Common myeloid progenitor, CD34-positive (primary cell): ENCODE results near the gene DACT2.
"Not testable (repeated sequence)": the region's sequence is repeated elsewhere in the genome, so short reads cannot be mapped to it uniquely, and the experiment has no call there.

ENCODE experiments used
- CTCF ChIA-PET: fragments of 350-600 bp; sonication (Branson Sonifier 250); formaldehyde crosslinking; loops from one replicate; lab custom pipeline; 2021; ENCODE audit warnings: antibody characterized with exemption; lab: Charles Lee
- POLR2A ChIA-PET: fragments of 350-600 bp; sonication (Branson Sonifier 250); formaldehyde crosslinking; loops from one replicate; lab custom pipeline; 2021; ENCODE audit warnings: antibody characterized with exemption; lab: Charles Lee
- DNase-seq, 3 donors: peaks; one replicate each; pipeline versions ENCODE4 v3.0.0 to v3.0.0-alpha.2; 2013
- H3K27ac ChIP-seq, 2 experiments: 1 replicate in 1 of 2; 2 replicates in 1 of 2; pipeline ENCODE4 v1.7.0; 2013; ENCODE audit warnings: inconsistent platforms in 2 of 2, low read length in 2 of 2, mild to moderate bottlenecking in 2 of 2, low read depth in 1 of 2, moderate library complexity in 1 of 2; ENCODE audit not compliant: severe bottlenecking in 2 of 2, insufficient read depth in 1 of 2, poor library complexity in 1 of 2
- H3K27me3 ChIP-seq, 5 experiments: replicated peaks in 2 of 5; 1 replicate in 3 of 5; 2 replicates in 2 of 5; pipeline versions ENCODE4 v1.6.1 to v1.7.0; 2013; ENCODE audit warnings: low read length in 4 of 5, mild to moderate bottlenecking in 2 of 5, moderate library complexity in 2 of 5, inconsistent platforms in 1 of 5; ENCODE audit not compliant: insufficient read depth in 5 of 5, control insufficient read depth in 4 of 5
- H3K36me3 ChIP-seq, 4 experiments: 1 replicate in 2 of 4; 2 replicates in 2 of 4; pipeline versions ENCODE4 v1.6.1 to v1.7.0; 2013; ENCODE audit warnings: low read length in 3 of 4, control low read depth in 1 of 4, mild to moderate bottlenecking in 1 of 4; ENCODE audit not compliant: control insufficient read depth in 4 of 4, insufficient read depth in 4 of 4
- H3K4me1 ChIP-seq, 4 experiments: 1 replicate in 3 of 4; 2 replicates in 1 of 4; pipeline versions ENCODE4 v1.6.1 to v1.7.1; 2013; ENCODE audit warnings: low read length in 3 of 4, mild to moderate bottlenecking in 3 of 4, control low read depth in 1 of 4, inconsistent platforms in 1 of 4, moderate library complexity in 1 of 4; ENCODE audit not compliant: control insufficient read depth in 4 of 4, insufficient read depth in 4 of 4; ENCODE audit errors: control extremely low read depth in 1 of 4
- H3K4me3 ChIP-seq, 7 experiments: 1 replicate in 4 of 7; 2 replicates in 3 of 7; pipeline versions ENCODE4 v1.5.1 to v1.7.0; 2013; ENCODE audit warnings: mild to moderate bottlenecking in 7 of 7, low read length in 6 of 7, moderate library complexity in 6 of 7, inconsistent platforms in 2 of 7, low read depth in 2 of 7, control low read depth in 1 of 7; ENCODE audit not compliant: insufficient read depth in 4 of 7, control insufficient read depth in 1 of 7; ENCODE audit errors: extremely low read depth in 1 of 7
- H3K9me3 ChIP-seq, 5 experiments: 1 replicate in 4 of 5; 2 replicates in 1 of 5; pipeline versions ENCODE4 v1.6.1 to v1.7.1; 2013; ENCODE audit warnings: low read length in 4 of 5, mild to moderate bottlenecking in 2 of 5, inconsistent platforms in 1 of 5, low read depth in 1 of 5, moderate library complexity in 1 of 5; ENCODE audit not compliant: control insufficient read depth in 4 of 5, insufficient read depth in 2 of 5; ENCODE audit errors: control extremely low read depth in 1 of 5
- WGBS: methylation state at CpG from one replicate; pipeline ENCODE4 v1.1.5; 2013; ENCODE audit not compliant: insufficient coverage; 5-methylcytosine and 5-hydroxymethylcytosine counted together

The DACT2 gene

DNA sequence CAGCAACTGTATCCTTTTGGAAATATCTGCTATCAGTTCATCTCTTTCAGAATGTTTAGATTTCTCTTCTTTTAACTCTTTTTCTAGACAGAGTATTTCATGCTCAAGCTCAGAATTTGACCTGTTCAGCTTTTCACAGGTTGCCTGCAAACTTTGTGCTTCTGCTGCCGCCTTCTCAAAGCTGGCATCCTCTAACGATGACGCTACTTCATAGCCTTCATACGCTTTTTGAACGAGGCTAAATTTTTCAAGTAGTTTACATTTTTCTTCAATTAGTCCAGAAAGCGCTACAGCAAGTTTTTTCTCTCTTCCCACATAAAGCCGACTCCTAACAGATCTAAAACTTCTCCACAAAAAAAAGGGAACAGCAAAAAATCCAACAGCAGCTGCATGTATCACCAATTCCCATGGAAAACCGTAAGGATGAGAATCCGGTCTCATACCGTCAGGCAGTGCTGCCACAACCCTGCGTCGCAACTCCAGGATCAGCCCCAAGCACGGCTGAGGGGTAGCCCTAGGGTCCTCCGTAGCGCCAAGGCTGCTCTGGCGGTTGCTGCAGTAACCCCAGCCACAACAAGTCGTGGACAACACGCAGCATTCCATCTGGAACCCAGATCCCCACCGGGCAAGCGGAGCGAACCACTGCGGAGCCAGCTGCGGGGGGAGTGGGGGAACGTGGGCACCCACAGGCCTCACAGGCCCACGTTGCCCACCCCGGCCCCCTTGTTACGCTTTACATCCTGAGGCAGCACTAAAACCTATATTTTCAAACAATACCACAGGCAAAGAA lies 30.6 kb downstream of the DACT2 start:
- Histone ChIP-seq H3K9me3 (peaks cover 0 to 8% (median 0%) of the 10 kb centered on the region in 5 experiments), H3K4me1 (no peaks in the 10 kb centered on the region), H3K4me3 (no peak overlapping the region), H3K36me3 (no peaks in the 10 kb centered on the region), H3K27ac (no peak overlapping the region), H3K27me3 (peaks cover 0 to 18% (median 4%) of the 10 kb centered on the region in 5 experiments)
- POLR2A ChIA-PET, result no interaction called here
- WGBS, result 97% methylated on average over 22 of the region's 27 CpGs
- CTCF ChIA-PET, result no interaction called here
- no peak for DNase-seq

DNA sequence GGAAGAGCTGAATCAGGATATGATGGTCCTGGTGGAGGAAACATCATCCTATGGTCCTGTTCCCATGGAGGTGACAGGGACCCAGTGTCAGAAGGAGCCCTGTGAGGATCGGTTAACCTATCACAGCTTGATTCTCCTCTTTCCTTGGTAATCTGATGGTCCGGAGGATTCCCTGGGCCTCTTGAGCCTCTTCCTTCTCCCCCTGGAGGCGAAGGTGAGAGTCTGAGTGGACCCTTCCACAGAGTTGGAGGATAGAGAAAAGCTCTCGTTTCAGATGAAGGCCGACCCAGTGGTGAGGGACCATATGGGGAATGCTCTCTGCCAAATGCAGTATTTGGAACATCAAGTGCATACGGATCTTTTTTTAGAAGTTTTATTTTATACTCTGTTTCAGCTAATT lies 32.1 kb downstream of the DACT2 start:
- CTCF ChIA-PET, result interaction anchor here (0.8 kb wide), 1 partner anchor 14 kb away, joined by 3 read pairs; no protein-coding TSS in a partner anchor
- H3K27ac ChIP-seq, result not testable (repeated sequence)

DNA sequence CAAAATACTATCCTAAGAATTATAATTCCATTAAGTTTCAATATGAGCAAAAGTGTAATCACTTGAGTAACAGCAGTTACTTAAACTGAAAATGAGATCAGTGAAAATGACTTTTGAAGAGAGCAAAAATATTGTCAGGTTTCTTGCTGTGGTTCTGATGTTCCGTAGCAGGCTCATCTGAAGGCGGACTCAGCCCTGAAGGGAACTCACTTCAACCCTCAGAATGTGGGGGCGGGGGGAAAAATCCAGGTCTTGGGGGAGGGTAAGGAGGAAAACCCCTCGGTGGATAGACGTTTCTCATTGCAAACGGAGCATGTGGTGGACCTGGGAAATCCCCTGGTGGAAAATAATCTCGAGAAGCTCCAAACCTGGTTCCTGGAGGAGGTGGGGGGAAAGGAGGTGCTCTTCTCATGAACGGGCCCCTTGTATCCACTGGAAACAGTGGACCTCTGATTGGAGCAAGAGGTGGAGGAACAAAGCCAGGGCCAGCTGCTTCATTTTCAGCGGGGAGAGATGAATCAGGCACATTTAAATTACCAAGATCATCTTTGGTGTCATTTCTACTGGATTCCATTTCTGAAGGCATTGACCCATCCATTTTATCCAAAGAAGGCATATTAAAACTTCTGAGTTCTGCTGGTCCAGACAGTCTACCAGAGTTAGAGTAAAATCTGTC lies 32.7 kb downstream of the DACT2 start:
- H3K4me1 ChIP-seq, H3K9me3 ChIP-seq, POLR2A ChIA-PET, H3K36me3 ChIP-seq, H3K4me3 ChIP-seq, DNase-seq, H3K27ac ChIP-seq: not testable (repeated sequence)
- CTCF ChIA-PET, result interaction anchor here (0.8 kb wide), 1 partner anchor 14 kb away, joined by 3 read pairs; no protein-coding TSS in a partner anchor
- peaks cover 0 to 18% (median 0%) of the 10 kb centered on the region in 5 experiments for H3K27me3 ChIP-seq
- 94% methylated on average over 3 of the region's 9 CpGs for WGBS

More for the DNA sequence above, 32.1 kb downstream of the DACT2 start:
- H3K27me3 ChIP-seq, result peaks cover 0 to 18% (median 0%) of the 10 kb centered on the region in 5 experiments
- H3K4me3 ChIP-seq, POLR2A ChIA-PET, H3K36me3 ChIP-seq, H3K4me1 ChIP-seq, H3K9me3 ChIP-seq, DNase-seq: not testable (repeated sequence)
- 82% methylated on average over 3 of the region's 6 CpGs for WGBS

DNA sequence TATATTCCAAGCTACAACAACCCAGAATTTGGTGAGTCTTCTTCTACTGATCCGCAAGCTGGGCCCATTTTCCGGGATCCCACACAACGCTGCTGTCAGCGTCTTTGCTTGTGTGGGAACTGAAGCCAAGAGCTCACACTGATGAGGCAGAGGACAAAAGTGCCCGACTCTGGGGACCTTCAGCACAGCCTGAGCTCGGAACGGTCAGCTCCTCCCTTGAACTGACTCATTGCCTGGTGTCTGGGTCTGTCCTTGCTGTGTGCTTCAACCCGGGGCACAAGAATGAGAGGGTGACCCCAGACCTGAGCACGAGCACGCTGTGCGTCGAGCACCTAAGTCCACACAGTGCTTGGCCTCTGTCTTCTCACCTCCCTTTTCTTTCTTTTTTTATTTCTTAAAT lies 33.5 kb downstream of the DACT2 start:
- Histone ChIP-seq H3K27me3 (peaks cover 0 to 14% (median 0%) of the 10 kb centered on the region in 5 experiments), H3K4me3 (no peak overlapping the region), H3K36me3 (no peaks in the 10 kb centered on the region), H3K4me1 (no peaks in the 10 kb centered on the region), H3K27ac (no peak overlapping the region), H3K9me3 (peaks cover 0 to 8% (median 0%) of the 10 kb centered on the region in 5 experiments)
- 96% methylated on average over 7 of the region's 12 CpGs for WGBS
- ChIA-PET CTCF (no interaction called here), POLR2A (interaction anchor here (0.7 kb wide), 1 partner anchor 416 kb away, joined by 3 read pairs; no protein-coding TSS in a partner anchor)
- DNase-seq, result no peak

DNA sequence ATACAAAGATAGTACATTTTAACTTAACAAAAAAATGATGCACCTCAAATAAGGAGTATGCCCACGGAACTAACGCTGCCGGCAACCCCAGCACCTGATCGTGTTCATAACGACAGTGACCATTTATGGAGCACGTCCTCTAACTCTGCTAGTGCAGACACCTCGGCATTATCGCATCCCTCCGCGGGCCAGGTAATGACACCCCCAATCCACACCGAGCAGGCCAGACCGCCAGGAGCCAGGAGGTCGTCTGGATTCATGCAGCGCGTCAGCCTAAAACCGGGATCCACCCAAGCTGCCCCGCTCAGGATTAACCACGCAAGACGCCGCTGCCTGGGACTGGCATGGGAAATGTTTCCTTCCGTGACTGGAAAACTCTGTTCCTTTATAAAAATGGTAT lies 34.1 kb downstream of the DACT2 start:
- no peak overlapping the region for H3K27ac ChIP-seq
- DNase-seq, result no peak
- no peaks in the 10 kb centered on the region for H3K36me3 ChIP-seq
- ChIA-PET CTCF (no interaction called here), POLR2A (no interaction called here)
- peaks cover 0 to 7% (median 0%) of the 10 kb centered on the region in 5 experiments for H3K9me3 ChIP-seq
- 95% methylated on average over 21 of the region's 21 CpGs for WGBS
- no peak overlapping the region for H3K4me3 ChIP-seq
- H3K27me3 ChIP-seq, result peaks cover 0 to 18% (median 0%) of the 10 kb centered on the region in 5 experiments
- no peaks in the 10 kb centered on the region for H3K4me1 ChIP-seq

DNA sequence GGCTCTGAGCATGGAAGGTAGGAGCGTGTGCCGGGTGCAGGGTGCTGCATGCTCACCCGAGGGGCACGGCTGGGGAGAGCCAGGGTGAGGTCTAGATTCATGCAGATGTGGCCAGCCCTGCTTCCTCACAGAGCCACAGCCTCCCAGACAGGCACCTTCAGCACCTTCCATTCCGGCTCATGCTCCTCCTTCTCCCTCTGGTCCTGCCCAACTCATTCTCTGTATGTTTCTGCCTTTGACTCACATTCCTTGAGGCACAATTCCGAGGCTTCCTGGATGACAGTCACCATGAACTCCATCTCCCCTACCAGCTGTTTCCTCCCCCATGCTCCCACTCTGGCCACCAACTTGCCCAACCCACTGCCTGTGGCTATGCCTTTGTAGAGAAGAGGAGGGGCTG lies 35.4 kb downstream of the DACT2 start:
- Histone ChIP-seq H3K27ac (no peak overlapping the region), H3K27me3 (peaks cover 0 to 20% (median 0%) of the 10 kb centered on the region in 5 experiments), H3K4me1 (no peaks in the 10 kb centered on the region), H3K36me3 (no peaks in the 10 kb centered on the region), H3K9me3 (no peaks in the 10 kb centered on the region), H3K4me3 (no peak overlapping the region)
- POLR2A ChIA-PET, result no interaction called here
- WGBS, result 83% methylated on average over 6 of the region's 6 CpGs
- DNase-seq, result no peak
- CTCF ChIA-PET, result no interaction called here

DNA sequence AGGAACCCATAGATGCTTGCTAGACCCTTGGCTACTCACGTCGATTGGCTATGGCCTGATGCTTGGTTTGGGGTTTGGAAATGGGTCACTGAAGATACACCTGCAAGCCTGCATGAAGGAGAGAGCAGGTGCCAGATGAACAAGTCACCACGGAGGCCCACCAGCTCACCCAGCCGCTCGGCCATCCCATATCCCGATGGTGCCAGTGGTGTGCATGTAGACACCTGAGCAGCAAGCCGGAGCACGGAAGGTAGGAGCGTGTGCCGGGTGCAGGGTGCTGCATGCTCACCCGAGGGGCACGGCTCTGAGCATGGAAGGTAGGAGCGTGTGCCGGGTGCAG lies 35.9 kb downstream of the DACT2 start:
- no peak overlapping the region for H3K4me3 ChIP-seq
- no peaks in the 10 kb centered on the region for H3K36me3 ChIP-seq
- H3K9me3 ChIP-seq, result no peaks in the 10 kb centered on the region
- 100% methylated on average over 10 of the region's 14 CpGs for WGBS
- no peaks in the 10 kb centered on the region for H3K4me1 ChIP-seq
- DNase-seq, result no peak
- H3K27me3 ChIP-seq, result peaks cover 0 to 18% (median 0%) of the 10 kb centered on the region in 5 experiments
- CTCF ChIA-PET, result no interaction called here
- H3K27ac ChIP-seq, result no peak overlapping the region
- POLR2A ChIA-PET, result no interaction called here
